NCI-H524 treated with DMSO at 0.1 percent for 48 hours (cell line): ENCODE results near the gene POLL.
A peak's percentile ranks its signal among the peaks of the same experiment; 100 is the strongest.
"Not testable (repeated sequence)": the region's sequence is repeated elsewhere in the genome, so short reads cannot be mapped to it uniquely, and the experiment has no call there.

Experiments
- DNase-seq: peaks from one replicate; lab custom pipeline; 2025; lab: John Stamatoyannopoulos, UW

POLL gene

DNA sequence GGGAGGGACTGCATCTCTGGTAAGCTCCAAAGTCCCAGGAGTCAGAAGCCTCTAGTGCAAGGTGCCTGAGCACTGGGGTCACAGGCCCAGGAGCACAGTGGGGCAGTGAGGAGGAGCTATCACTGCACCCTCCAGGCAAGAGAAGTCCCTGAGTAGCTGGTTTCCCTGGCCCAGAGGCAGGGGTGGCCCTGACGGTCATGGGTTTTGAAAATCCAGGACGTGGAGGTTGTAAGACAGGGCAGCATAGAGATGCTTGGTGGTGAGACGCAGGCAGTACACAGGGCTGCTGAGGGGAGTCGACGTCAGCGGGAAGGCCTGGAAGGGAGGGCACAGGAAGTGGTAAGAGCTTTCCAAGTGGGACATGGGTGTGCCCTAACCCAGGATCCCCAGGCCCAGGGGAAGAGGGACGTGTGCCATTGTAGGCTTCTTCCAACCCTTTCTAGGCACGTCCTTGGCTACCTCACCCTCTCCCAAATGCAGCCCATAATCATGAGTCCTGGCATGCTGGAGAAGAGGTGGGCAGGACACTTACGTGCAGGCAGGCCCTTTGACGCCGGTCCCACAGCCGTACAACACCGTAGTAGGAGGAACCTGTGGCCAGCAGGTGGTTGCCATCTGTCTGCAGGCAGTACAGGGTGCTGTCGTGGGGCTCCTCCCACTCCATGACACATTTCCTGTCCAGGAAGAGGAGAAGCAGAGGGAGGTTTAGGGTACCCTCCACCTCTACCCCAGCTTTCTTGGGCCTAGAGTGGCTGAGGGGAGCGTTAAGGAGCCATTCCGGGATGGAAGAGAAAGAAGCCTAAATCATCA, 23.2 kb upstream of the POLL start:
- no peak for DNase-seq

DNA sequence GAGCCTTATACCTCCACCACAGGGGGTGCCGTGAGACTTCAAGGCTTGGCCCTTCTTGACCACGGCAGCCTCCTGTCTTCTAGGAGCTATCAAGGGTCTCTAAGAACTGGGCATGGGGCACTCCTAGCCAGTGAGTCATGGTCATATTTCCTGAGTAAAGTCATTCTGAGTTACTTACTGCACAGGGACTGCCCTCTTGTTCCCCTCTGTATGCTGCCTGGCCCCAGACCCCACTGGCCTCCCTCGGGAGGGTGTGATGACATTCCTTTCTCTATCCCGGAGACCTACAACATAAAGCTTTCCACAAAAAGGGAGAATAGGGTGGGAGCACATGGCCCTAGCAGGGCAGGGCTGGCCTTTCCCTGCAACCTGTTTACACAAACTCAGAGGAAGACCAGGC, 21.4 kb upstream of the POLL start:
- DNase-seq, result no peak

DNA sequence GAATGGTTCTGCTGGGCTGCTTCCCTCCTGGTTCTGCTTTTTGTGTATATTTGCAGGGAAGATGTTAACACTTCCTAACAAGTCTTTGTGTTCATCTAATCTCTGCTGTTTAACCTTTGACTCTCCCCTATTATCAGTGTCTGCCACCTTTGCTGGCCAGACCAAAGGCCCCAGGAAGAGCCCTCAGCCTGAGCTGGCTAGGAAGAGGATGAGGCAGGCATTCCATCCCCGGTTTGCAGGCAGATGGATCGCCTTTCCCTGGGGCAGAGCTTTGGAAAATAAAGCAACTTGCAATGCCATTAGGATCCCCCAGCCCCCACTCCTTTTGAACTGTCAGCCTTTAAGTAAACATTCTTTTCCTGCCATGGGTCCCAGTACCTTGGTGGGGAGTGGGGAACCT, 19.1 kb upstream of the POLL start:
- no peak for DNase-seq

DNA sequence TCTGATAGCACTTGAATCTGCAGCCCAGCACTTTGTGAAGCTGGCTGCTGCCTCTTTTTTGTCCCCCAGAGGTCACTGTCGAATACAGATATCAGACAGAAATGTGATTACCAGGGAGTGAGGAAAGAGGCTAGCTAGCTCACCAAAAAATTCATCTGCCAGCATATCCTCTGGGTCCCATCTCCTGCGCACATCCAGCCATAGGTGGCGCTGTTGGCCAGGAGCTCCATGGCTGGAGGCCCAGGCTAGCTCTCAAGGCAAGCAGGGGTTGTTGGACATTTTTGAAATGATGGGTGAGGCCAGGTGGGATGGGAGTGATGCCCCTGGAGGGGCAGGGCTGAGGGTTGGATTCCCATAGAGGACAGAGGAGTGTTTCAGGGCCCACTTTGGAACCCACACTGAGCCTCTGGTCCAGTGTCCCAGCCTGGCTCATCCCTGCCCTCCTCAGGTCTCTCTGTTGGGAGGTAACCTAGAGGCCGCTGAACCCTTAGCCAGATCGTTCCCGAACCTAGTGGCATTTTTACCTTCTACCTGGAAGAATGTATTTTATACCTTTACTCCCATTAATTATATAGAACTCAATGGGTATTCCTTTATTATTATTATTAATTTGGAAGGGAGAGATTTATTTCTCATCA, 14.8 kb upstream of the POLL start:
- no peak for DNase-seq

DNA sequence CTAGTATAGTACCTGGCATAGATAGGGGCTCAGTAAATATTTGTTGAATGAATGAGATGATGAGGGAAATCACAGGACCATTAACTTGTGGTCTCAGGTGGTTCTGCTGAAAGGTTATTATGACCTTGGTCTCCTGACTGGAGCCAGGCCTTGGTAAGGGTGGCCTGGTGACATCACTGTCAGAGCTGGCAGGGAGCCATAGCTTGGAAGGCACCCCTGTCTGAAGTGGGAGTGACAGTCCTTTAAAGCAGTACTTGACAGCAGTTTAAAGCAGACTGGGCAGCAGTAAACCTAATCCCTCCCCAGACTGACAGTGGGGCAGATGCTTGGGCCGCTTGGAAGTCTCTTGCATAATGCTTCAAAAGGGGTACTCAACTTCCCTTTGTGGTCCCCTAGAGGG, 13.5 kb upstream of the POLL start:
- peak; percentile 60 for DNase-seq

DNA sequence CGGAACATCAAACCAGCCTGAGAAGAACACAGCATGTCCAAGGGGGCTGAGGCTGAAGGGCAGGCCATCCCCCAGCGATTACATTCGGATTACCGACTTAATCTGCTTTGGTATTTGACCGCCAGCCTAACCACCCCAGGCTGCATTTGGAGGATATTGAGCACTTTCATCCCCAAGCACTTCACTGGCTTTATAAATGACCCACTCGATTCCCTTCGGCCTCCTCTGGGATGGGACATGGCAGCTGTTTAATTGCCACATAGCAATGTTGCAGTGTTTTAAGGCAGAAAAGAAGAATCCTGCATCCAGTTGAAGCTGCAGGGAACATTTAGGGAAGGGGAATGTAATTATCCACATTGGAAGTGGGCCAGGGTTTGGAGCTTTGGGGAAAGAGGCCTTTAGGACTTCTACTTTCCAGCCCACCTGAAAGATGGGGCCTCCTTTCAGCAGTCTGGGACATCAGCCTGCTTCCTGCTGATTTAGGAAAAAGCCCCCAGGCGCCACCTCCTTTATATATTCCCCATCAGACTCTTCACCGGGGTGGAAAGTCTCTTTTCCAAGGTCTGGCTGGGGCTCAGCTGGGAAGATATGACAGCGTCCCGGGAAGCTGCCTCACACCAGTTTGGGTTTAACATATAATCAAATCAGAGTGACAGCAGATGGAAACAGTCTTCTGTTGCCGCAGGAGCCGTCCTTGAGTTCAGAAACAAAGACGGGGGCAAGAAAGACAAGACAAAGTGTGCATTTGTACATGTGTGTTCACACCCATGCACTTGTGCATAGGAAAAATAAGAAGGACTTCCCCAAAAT, 9.2 kb upstream of the POLL start:
- DNase-seq, result peak; percentile 14

DNA sequence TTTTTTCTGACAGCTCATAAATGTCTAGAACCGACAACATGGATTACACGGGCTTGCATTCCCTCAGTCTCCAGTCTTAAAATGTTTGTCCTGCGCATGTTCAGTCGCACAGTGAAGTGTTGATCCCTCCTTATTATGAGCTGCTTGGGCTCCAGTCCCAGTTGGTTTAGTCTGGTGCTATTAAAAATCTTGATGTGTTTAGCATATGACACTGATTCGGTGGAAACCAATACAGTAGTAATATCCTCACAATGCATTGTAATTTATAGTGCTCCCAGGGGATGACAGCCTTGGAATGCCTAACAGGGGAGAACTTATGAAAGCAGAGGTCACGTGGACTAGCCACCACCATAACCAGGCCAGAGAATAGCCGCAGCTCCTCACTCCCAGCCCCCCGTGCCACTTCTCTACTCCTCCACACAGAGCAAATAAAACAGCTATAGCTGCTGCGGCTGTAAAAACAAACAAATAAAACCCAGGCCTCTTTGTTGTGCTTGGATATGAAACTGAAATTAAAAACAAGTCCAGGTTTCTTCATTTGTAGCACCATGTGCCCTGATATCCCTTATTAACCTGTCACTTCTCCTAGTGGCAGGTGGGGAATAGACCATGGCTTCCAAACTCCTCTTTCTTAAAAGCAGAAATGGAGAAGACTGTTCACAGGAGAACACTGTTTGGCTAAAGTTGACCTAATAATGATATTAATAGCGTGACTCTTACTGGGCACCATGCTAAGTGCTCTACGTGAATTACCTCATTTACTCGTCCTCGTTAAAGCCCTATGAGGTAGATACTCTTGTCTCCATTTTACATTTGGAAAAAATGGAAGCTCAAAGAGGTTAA, 7.8 kb upstream of the POLL start:
- DNase-seq, result no peak

DNA sequence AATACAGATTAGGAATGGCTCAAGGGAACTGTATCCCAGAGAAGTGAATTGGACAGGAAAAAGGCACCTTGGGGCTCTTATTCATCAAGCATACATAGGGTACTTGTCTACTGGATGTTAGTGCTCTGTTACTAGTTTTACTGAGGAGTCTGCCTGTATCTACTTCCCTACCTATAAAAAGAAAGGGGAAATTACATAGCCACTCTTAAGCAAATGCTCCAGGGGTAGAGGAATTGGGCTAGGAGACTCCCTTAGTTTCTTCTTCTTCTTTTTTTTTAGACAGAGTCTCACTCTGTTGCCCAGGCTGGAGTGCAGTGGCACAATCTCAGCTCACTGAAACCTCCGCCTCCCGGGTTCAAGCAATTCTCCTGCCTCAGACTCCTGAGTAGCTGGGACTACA, 5.3 kb upstream of the POLL start:
- not testable (repeated sequence) for DNase-seq

DNA sequence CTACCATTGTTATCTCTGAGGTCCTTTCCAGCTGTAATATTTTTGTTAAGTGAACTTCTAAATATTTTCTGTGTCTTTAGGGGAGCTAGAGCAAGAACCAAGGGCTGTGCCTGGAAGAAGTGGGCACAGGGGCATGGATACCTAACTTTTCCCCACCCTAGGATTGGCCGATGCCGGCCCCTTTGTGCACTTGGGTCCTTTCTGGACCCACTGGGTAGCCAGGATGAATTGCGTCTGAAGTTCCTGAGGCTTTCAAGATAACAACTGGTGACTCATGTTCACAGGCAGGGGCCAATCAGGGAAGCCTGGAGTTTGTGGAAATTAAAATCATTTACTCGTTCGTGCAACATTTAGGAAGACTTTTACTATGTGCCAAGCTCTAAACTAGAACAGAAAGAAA, 822 bp upstream of the POLL start:
- DNase-seq, result no peak

DNA sequence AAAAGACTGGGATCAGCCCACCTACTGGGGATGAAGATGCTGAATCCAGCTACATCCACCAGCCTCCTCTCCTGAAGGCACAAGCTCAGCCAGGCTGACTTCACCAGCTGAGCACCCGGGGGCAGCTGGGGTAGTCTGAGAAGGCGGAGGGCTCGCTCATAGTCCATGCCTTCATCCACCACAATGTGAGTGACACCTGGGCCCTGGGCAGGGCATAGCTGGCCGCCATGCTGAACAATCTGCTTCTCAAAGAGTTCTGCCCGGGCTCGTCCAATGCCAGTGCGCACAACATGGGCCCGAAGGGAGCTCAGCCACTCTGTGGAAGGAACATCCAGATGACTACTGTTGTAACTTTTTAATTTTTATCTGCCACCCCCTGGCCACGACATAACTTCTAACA, 2.2 kb downstream of the POLL start:
- no peak for DNase-seq

DNA sequence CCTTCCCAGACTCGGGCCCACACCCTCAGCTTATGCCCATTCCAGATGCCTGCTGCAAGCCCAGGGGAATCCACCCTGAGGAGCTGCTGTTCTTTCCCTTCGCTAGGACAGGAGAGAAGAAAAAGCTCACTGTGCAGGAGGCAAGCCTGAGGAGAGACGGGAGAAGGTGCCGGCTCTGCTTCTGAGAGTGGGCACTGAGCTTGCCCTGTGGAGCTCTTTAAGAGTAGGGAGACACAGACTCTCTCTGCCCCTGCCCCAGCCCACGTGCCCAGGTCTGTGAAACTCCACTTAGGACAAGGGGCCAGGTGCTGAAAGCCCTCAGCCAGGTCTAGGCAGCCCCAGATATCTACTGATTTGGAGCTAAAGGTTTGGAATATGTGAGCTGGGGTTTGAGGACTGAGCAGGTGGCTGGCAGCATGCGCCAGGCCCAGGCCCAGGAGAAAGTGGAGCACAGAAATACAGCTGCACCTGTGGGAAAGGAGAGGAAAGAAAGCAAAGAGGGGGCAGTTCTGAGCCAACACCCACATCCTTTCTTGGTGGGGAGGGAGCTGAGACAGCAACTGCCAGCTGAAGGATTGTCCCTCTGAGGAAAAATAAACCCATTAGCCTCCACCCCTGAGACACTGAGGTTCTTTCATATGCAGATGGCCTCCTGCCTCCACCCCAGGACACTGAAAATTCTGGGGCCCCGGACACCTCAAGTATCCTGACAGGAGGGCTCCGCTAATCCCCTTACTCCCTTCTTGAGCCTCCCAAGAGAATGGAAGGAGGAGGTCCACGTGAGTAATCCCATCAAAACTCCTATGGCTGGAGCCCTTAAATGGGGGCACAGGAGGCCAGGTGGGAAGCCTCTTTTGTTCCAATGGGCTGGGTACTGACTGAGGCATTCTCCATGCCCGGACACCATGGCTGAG, 7.3 kb downstream of the POLL start:
- DNase-seq, result no peak

DNA sequence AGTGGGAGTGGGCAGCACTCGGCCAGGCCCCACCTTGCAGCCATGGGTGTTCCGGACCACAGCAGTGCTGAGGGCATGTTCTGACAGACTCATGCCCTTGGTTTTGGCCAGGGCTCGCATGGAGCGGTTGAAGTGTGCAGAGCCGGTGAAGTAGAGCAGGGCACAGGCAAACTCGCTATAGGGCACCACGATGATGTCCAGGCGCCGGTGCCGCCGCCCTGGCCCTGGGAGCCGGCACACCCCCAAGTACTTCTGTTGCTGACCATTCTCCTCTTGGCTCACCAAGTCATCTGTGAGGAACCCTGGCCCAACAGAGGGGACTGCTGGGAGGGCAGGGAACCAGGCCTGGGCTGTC, 8.6 kb downstream of the POLL start:
- DNase-seq, result no peak

DNA sequence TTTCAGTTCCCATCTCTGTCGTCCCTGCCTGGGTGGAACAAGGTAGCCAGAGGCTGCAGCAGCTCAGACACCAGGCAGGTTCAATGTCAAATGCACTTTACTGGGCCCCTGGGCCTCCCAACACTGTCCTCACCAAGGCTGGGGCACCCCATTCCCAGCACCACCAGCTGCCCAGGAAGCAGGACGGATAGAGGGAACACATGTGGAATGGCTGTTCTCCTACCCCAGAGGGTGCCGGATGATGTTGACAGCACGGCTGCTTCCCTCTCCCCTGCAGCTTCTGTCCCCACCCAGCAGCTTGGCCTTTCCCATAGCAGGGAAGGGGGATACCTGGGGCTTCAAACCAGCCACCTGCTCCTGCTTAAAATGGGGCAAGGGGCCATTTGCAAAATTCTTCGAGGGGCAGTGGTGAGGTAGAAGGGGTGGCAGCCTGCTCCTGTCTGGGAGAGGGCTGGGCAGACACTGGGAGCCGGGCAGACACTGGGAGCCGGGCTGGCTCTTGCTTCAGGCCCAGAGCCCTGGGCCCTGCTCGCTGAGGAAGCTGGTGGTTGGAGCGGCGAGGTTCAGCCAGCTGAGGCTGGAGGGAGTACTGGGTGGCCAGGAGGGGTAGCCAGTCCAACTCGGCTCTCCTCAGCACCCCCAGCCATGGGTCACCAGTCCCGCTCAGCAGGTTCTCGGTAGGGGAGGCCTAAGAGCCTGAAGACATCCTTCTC, 9.1 kb downstream of the POLL start:
- DNase-seq, result no peak

DNA sequence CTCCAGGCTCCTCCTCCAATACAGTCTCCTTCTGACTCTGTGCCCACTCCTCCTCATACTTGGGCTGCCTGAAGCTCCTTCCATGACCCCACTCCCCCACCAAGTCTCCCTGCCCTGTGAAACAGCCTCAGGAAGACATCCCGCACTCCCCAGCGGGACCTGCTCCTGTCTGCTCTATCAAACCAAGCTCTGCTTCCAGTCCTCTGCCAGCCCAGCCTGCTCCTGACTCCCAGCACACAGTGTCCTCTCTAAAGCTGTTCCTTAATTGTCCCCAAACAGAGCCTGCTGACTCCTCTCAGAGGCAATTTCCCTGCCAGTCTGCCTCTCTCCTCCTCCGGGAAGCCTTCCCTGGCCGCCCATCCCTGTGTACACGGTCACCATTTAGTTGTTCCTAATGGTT, 9.9 kb downstream of the POLL start:
- no peak for DNase-seq

DNA sequence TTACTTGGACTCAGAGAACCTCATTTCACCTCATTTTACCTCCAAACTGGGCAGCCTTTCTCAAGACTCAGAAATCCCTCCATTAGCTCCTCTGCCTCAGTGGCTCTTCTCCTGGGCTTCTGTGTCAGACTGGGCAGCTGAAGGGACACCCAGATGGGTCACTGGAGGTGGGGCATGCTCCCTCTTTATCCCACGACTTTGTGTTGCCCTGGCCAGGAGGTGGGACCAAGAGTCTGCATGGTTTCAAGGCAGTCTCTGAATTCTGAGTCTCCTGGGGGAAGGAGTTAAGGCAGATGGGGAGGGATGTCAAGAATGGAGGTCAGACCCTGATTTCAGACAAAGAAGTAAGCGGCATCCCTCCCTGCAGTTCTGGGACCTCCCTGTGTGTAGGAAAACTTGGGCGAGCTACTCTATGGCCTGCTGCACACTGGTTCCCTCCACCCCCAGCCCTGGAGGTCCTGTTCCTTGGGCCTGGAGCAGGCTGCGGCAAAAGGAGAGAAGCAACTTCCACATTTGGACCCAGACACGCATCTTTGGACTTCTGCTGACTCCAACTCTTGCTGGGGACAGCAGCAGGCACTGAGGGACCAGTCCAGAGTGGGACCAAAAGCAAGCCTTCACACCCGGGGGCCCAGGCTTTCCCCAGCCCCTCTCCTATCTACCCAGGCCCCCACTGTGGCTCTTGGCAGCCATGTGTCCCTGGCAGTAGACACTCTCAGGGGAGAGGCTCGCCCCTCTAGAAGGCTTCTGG, 10.8 kb downstream of the POLL start:
- DNase-seq, result no peak

DNA sequence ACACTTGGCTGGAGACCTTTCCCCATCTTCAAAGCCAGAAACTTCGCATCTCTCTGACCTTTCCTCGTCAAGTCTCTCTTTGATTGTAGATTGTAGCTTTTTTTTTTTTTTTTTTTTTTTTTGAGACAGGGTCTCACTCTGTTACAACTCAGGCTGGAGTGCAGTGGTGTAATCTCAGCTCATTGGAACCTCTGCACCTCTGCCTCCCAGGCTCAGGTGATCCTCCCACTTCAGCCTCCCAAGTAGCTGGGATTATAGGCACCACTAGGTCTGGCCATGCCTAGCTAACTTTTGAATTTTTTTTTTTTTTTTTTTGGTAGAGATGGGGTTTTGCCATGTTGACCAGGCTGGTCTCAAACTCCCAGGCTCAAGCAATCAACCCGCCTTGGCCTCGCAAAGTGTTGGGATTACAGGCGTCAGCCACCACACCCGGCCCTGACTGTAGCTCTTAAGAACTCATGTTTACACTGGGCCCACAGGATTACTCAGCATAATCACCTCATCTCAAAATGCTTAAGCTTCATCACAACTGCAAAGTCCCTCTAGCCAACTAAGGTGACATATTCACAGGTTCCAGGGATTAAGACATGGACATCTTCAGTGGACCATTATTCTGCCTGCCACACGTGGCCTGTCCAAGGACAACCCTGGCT, 11.7 kb downstream of the POLL start:
- DNase-seq, result no peak

DNA sequence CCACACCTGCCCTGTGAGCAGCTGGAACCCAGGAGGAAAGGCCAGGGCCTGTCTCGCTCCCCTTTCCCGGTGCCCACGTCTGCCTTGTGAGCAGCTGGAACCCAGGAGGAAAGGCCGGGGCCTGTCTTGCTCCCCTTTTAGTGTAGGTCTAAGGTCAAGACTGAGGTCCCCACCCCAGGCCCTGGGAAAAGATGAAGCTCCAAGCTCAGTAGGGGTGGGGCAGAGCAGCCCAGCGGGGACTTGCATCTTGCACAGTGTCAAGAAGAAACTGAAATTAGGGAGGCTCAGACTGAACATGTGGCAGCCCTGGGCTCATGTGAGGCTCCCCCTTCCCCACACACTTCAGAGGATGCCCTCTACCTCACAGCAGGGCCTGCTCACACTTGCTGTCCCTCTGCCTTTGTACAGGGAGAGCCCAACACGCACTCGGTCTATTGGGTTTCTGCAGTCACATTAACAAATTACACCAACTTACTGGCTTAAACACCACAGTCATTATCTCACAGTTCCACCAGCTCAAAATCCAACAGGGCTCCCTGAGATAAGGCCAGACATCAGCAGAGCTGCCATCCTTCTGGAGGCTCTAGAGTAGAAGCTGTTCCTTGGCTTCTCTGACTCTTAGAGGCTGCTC, 12.4 kb downstream of the POLL start:
- DNase-seq, result no peak

DNA sequence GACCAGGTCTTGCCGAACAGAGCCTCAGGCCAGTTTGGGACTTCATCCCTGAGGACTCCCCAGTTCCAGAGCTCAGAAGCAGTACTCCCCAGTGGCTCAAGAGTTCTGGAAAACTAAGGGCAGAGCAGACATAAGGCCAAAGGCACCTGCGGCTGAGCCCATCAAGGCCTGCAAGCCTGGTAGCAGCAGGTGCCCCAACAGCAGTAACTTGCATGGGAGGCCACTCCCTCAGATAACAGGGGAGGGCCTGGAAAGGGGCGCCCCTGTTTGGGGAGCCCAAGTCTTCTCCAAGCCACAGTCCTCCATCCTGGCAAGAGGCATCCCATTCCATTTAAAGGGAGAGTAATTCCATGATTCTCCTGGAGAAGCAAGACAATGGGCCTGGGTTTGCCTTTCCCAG, 13.0 kb downstream of the POLL start:
- DNase-seq, result no peak
